PC-3 (cell line): ENCODE data around the gene ERBB4. TPM values are rescaled to one million over a fixed set of nuclear protein-coding genes. Genes with fewer than 3 reads are reported as not detected.

ENCODE experiments used
- ATAC-seq: fragments of 200-7000 bp; cut with Tn5 transposase; 2 replicates; pipeline ENCODE4 v1.9.1; 2020; ENCODE audit warnings: mild to moderate bottlenecking, moderate library complexity
- BruUV-seq: library from RNA; stranded (reverse); fragments of 400-500 nt; replicated peaks from 2 replicates; lab custom pipeline; 2021; lab: Mats Ljungman, UMichigan
- CTCF ChIA-PET: fragments of 300-600 bp; sonication (Branson Sonifier 250); formaldehyde crosslinking; loops from one replicate; lab custom pipeline; 2022; ENCODE audit warnings: antibody characterized with exemption; lab: Charles Lee
- POLR2A ChIA-PET: fragments of 300-600 bp; sonication (Branson Sonifier 250); formaldehyde crosslinking; loops from one replicate; lab custom pipeline; 2022; ENCODE audit warnings: antibody characterized with exemption; ENCODE audit not compliant: unreplicated experiment; lab: Charles Lee
- DNase-seq: peaks from one replicate; pipeline ENCODE4 v3.0.0-alpha.2; 2015
- H2AFZ ChIP-seq: fragments of 300-600 bp; sonication (generic); 2 replicates; pipeline ENCODE4 v1.6.0; 2016; ENCODE audit warnings: antibody characterized with exemption, low read length
- H3F3A ChIP-seq: fragments of 300-600 bp; sonication (generic); one replicate; pipeline ENCODE4 v1.6.0; 2017; ENCODE audit warnings: antibody characterized with exemption, low read length, control low read depth, mild to moderate bottlenecking; ENCODE audit not compliant: unreplicated experiment
- H3K27ac ChIP-seq: fragments of 300-600 bp; sonication (generic); 2 replicates; pipeline ENCODE4 v1.5.1; 2016; ENCODE audit warnings: mild to moderate bottlenecking, low read length
- H3K27me3 ChIP-seq: fragments of 300-600 bp; sonication (generic); 2 replicates; pipeline ENCODE4 v1.6.1; 2016; ENCODE audit warnings: low read length, mixed read lengths
- H3K36me3 ChIP-seq: fragments of 300-600 bp; sonication (generic); 2 replicates; pipeline ENCODE4 v1.6.1; 2016; ENCODE audit warnings: low read depth, mixed run types, low read length, mixed read lengths
- H3K4me1 ChIP-seq: fragments of 300-600 bp; sonication (generic); 2 replicates; pipeline ENCODE4 v1.5.1; 2016; ENCODE audit warnings: low read length; ENCODE audit not compliant: insufficient read depth
- H3K4me2 ChIP-seq: fragments of 300-600 bp; sonication (generic); 2 replicates; pipeline ENCODE4 v1.6.0; 2016; ENCODE audit warnings: low read length
- H3K4me3 ChIP-seq: fragments of 300-600 bp; sonication (generic); 2 replicates; pipeline ENCODE4 v1.5.1; 2016; ENCODE audit warnings: mild to moderate bottlenecking, low read length, mixed read lengths
- H3K79me2 ChIP-seq: fragments of 300-600 bp; sonication (generic); 2 replicates; pipeline ENCODE4 v1.6.1; 2017; ENCODE audit warnings: low read length, mixed read lengths
- H3K9ac ChIP-seq: fragments of 300-600 bp; sonication (generic); 2 replicates; pipeline ENCODE4 v1.6.0; 2016; ENCODE audit warnings: mild to moderate bottlenecking, low read length
- H3K9me2 ChIP-seq: fragments of 300-600 bp; sonication (generic); replicated peaks from 2 replicates; pipeline ENCODE4 v1.6.1; 2016; ENCODE audit warnings: mixed run types, low read length, mixed read lengths
- H3K9me3 ChIP-seq: fragments of 300-600 bp; sonication (generic); 2 replicates; pipeline ENCODE4 v1.6.1; 2016; ENCODE audit warnings: low read length, mixed read lengths
- H4K20me1 ChIP-seq: fragments of 300-600 bp; sonication (generic); 2 replicates; pipeline ENCODE4 v1.6.1; 2016; ENCODE audit warnings: low read length, mixed read lengths
- CTCF ChIP-seq: fragments of 300-600 bp; sonication (generic); conservative IDR thresholded peaks from 2 replicates; pipeline ENCODE4 v1.5.1; 2017; ENCODE audit warnings: antibody characterized with exemption, low read depth, mild to moderate bottlenecking, low read length
- EZH2 ChIP-seq: fragments of 300-600 bp; sonication (generic); IDR thresholded peaks from one replicate; pipeline ENCODE4 v1.6.1; 2017; ENCODE audit warnings: antibody characterized with exemption, mild to moderate bottlenecking, low read length; ENCODE audit not compliant: unreplicated experiment
- EZH2phosphoT487 ChIP-seq: fragments of 300-600 bp; sonication (generic); IDR thresholded peaks from 2 replicates; pipeline ENCODE4 v1.6.1; 2018; ENCODE audit warnings: mild to moderate bottlenecking, antibody characterized with exemption, low read length, borderline replicate concordance
- intact Hi-C: fragments of 100-400 bp; cut with micrococcal nuclease; formaldehyde crosslinking; loops from 2 replicates; pipeline ENCODE4 v1.9.0; 2023
- total RNA-seq: library from RNA; depleted of rRNA; stranded (reverse); fragments of >200 nt; gene quantifications from 2 replicates; pipeline ENCODE4 v1.2.3, GENCODE V29; 2014

The ERBB4 gene
- total RNA-seq, 1 experiment from 2014 or later: under 0.01 TPM

DNA sequence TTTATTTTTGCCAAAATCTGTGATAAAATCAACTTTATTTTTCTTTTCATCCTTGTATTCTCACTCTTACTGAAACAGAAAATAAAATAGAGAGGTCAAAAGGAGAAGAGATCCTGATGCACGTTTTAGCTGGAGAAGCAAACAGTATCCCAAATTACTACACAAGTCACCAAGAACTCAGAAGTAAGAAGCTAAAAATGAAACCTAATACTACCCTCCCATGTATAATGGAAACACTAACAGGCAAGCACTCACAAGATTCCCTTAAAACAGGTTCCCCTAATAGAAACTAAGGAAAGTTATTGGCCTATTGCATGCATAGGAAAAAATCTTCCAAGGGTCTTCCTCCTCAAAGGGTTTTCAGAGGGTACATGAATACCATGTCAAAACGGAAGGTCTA is 927.0 kb downstream of the ERBB4 start:
- H3K4me2 ChIP-seq: peak overlapping the region; percentile 69
- ChIA-PET CTCF (no interaction called here), POLR2A (no interaction called here)
- no TSS peak for BruUV-seq
- ATAC-seq (no peak), DNase-seq (no peak)
- H3K4me3 ChIP-seq: peak overlapping the region; percentile 56
- no peaks in the 10 kb centered on the region for H3K79me2 ChIP-seq
- H4K20me1 ChIP-seq: no peaks in the 10 kb centered on the region
- no peak overlapping the region for H3K9ac ChIP-seq
- H2AFZ ChIP-seq: peak overlapping the region; percentile 60
- 0 out of 2 replicates have a peak, but pooled peaks cover 5% of the 10 kb centered on the region for H3K27me3 ChIP-seq
- H3K9me3 ChIP-seq: no peaks in the 10 kb centered on the region
- TF ChIP-seq CTCF (no peak), EZH2phosphoT487 (no peak), EZH2 (no peak)
- no peaks in the 10 kb centered on the region for H3K9me2 ChIP-seq
- no peaks in the 10 kb centered on the region for H3K4me1 ChIP-seq
- no peaks in the 10 kb centered on the region for H3K36me3 ChIP-seq
- no peak overlapping the region for H3K27ac ChIP-seq
- no peaks in the 10 kb centered on the region for H3F3A ChIP-seq
- intact Hi-C loops: no loop called here

DNA sequence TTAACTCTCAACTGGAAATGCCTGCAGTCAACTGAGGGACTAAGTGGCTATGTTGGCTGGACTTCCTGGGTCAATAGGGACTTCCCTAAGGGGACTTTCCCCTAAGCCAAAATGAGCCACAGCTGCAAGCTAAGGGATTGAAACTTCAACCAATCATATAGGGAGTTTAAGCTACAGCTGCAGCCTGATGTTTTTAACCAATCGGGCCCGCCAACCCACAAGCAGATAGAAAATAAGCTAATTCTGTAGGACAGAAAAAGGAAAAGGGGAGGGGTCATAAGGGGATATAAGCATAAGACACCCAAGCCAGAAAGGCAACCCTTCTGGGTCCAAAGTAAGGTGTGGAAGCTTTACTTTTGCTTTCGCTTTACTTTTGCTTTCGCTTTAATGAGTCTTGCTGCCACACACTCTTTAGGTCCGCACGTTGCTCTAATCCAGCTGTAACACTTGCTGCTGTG is 927.5 kb downstream of the ERBB4 start:
- Histone ChIP-seq H3K4me2 (peak overlapping the region; percentile 69), H2AFZ (peak overlapping the region; percentile 60), H3K36me3 (no peaks in the 10 kb centered on the region), H3K9me3 (no peaks in the 10 kb centered on the region), H3F3A (no peaks in the 10 kb centered on the region), H3K79me2 (no peaks in the 10 kb centered on the region), H3K4me1 (no peaks in the 10 kb centered on the region), H3K9me2 (no peaks in the 10 kb centered on the region), H3K9ac (no peak overlapping the region), H3K4me3 (peak overlapping the region; percentile 56), H3K27me3 (0 out of 2 replicates have a peak, but pooled peaks cover 5% of the 10 kb centered on the region), H3K27ac (no peak overlapping the region), H4K20me1 (no peaks in the 10 kb centered on the region)
- ChIA-PET CTCF (no interaction called here), POLR2A (no interaction called here)
- DNase-seq (no peak), ATAC-seq (no peak)
- intact Hi-C loops: no loop called here
- TF ChIP-seq EZH2 (no peak), EZH2phosphoT487 (no peak), CTCF (no peak)
- BruUV-seq: no TSS peak

- Histone ChIP-seq H3K36me3 (no peaks in the 10 kb centered on the region), H3K4me3 (no peak overlapping the region), H3K9me3 (no peaks in the 10 kb centered on the region), H3K9ac (no peak overlapping the region), H3F3A (no peaks in the 10 kb centered on the region), H3K4me2 (no peak overlapping the region), H3K4me1 (no peaks in the 10 kb centered on the region), H3K9me2 (no peaks in the 10 kb centered on the region), H3K27ac (no peak overlapping the region), H4K20me1 (no peaks in the 10 kb centered on the region), H2AFZ (no peak overlapping the region), H3K79me2 (no peaks in the 10 kb centered on the region), H3K27me3 (0 out of 2 replicates have a peak, but pooled peaks cover 5% of the 10 kb centered on the region)
- TF ChIP-seq EZH2 (no peak), CTCF (no peak), EZH2phosphoT487 (no peak)
- BruUV-seq: no TSS peak
- ChIA-PET CTCF (no interaction called here), POLR2A (no interaction called here)
- intact Hi-C loops: no loop called here
- ATAC-seq (no peak), DNase-seq (no peak)
Observed at GRCh38 chr2:211609127-211609526, 929.5 kb downstream of the ERBB4 start.
